Measurements from ENCODE around the gene CCDC117.

The CCDC117 gene

GRCh38 chr22:28771195-28771791 lies 1.2 kb upstream of the CCDC117 start:
- no peak for DNase-seq

DNA sequence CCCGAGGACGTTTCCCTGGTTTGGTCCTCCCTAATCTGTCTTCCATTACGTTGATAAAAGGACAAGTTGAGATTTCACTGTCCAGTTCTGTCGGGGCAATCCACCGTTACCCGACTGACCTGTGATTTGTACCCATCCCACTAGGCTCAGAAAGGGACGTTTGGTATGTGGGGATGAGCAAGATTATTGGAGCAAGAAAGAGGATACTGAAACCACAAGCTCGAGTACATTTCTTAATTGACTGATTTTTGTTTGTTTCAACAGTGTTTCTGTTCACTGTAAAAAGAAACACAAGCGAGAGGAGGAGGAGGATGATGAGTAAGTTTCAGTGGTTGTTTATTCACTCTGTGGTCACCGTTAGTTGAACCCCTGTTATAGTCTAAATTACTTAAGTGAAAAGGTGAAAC lies 969 bp downstream of the CCDC117 start:
- no peak for DNase-seq

GRCh38 chr22:28774378-28774777 lies 1.9 kb downstream of the CCDC117 start:
- no peak for DNase-seq

GRCh38 chr22:28779833-28780232 lies 7.3 kb downstream of the CCDC117 start:
- no peak for DNase-seq

DNA sequence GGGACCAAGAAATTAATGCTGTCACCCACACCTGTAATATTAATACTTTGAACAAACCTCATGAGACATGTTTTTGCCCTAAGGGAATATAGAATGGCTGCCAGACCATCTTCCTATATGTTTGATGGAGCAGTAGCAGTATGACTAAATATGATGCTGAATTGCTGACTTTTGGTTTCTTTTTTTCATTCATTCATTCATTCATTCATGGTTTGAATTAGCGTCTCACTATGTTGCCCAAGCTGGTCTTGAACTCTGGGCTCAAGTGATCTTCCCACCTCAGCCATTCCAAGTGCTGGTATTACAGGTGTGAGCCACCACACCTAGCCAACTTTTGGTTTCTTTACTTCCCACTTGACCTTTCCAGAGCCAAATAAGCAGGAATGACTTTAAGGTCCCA lies 7.8 kb downstream of the CCDC117 start:
- no peak for DNase-seq

GRCh38 chr22:28783786-28784671 lies 11.5 kb downstream of the CCDC117 start:
- no peak for DNase-seq

GRCh38 chr22:28788601-28789000 lies 16.1 kb downstream of the CCDC117 start:
- DNase-seq, result no peak

DNA sequence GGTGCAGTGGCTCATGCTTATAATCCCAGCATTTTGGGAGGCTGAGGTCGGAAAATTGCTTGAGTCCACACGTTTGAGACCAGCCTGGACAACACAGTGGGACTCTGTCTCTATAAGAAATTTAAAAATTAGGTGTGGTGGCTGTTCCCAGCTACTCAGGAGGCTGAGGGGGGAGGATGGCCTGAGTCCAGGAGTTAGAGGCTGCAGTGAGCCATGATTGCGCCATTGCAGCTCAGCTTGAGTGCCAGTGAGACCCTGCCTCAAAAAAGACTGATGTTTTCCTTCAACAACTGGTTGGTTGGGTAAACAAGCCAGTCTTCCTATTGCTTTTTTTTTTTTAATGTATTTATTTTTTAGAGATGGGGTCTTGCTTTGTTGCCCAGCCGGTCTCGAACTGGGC lies 18.6 kb downstream of the CCDC117 start:
- DNase-seq, result no peak

- peak; percentile 70 to 73 for DNase-seq
Measured at GRCh38 chr22:28791841-28792490, 19.5 kb downstream of the CCDC117 start.

GRCh38 chr22:28792491-28793383 lies 20.2 kb downstream of the CCDC117 start:
- DNase-seq, result peak in 1 of 2 experiments; percentile 73

GRCh38 chr22:28793976-28794584 lies 21.6 kb downstream of the CCDC117 start:
- no peak for DNase-seq

DNA sequence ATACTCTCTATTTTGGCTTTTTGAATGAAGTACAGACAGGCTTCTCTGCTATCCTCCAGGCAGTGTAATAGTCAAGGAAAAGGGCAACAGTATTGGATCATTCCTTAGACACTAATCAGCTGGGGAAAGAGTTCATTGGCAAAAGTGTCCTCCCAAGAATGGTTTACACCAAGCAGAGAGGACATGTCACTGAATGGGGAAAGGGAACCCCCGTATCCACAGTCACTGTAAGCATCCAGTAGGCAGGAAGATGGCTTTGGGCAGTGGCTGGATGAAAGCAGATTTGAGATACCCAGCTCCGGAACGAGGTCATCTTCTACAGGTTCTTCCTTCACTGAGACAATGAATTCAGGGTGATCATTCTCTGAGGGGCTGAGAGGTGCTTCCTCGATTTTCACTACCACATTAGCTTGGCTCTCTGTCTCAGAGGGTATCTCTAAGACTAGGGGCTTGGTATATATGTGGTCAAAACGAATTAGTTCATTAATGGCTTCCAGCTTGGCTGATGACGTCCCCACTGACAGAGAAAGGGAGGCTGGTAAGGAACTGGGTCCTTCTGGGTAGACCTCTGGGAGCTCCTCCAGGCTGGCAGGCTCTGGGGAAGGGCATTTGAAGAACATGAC lies 22.7 kb downstream of the CCDC117 start:
- DNase-seq, result no peak

DNA sequence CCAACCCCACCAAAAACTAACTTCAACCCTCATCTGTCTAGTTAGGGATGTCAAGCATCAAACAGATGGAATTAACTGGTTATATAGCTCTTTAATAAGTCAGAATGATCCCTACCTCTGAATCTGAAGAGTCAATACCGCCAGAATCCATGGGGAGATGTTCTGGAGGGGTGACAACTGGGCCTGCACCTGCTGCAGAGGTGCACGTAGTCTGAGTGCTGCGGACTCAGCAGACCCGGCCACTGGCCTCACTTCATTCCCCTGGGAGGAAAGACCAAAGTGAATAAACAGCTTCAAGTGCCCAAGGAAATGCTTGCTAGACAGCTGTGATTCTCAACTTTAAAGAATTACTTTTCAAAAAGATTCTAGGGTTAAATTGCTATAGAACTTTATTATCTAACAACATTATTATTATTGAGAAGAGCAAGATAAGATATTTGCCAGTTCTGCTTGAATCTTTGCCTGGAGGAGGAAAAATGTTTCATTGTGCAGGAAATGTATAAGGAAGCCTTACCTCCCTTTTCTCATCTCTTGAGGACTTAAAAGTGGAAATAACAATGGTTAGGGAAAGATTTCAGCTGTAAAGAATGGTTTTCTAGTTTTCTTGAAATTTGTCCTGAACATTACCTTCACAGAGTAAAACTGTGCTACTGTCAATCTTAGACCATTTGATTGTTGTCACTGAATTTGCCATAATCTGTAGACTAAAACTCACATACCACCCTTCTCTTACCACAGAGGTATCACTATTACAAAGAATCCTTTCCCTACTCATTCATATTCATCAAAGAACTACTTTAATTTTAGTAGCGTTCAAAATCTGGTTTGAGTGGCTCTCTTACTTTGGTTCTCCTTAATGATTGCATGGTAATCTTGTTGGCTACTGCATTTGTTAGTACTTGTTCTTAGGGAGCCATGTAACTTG lies 23.7 kb downstream of the CCDC117 start:
- no peak for DNase-seq

- DNase-seq, result no peak
Measured at GRCh38 chr22:28798810-28799605, 26.5 kb downstream of the CCDC117 start.

GRCh38 chr22:28799606-28800307 lies 27.3 kb downstream of the CCDC117 start:
- no peak for DNase-seq

- peak; percentile 91 for DNase-seq
Measured at GRCh38 chr22:28800308-28801041, 28.0 kb downstream of the CCDC117 start, which contains the start of gene XBP1. Gene XBP1 (minus strand): TSS chr22:28800569.

DNA sequence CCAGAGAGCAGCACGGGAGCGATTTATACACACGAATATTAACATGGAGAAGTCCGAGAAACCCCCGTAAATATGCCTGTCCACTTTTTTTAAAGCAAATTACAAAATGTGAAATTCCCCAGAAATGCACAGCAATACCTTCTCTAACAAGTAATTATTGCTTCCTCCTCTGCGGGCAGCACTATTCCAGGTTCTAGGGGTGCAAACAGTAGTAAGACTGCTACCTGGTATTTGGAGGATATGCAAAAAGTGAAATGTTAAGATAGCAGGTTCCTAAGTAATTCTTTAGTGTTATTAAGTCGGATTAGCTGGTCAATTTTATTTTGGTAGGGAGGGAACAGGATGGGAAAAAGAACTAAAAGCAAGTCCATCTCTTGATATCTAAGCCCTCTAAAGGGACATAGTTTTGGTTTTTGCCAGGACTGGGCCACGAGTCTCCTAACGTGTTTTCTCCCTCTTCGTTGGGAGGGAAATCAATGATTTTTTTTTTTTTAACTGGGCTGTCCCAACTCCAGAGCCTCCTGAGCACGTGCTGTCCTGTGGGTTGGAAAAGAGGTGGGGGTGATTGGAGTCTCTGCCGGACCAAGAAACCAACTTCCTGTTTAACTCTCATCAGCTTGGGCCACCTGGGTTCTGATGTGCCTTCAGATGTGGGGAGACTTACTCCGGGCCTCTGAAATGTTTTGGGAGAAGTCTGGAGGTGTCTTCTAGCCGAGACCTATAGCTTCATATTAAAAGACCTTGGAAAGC lies 29.5 kb downstream of the CCDC117 start:
- DNase-seq, result peak; percentile 18 to 46

Data from SHP77 (cell line).